HG03175 (cell line): ENCODE measurements around the gene IGF2R.
"Not testable (repeated sequence)": the region's sequence is repeated elsewhere in the genome, so short reads cannot be mapped to it uniquely, and the experiment has no call there.

Experiments used
- ATAC-seq: cut with Tn5 transposase; IDR thresholded peaks from one replicate; pipeline ENCODE4 v1.9.1; 2021; ENCODE audit warnings: mild to moderate bottlenecking, moderate library complexity; ENCODE audit not compliant: unreplicated experiment

IGF2R gene, protein sequence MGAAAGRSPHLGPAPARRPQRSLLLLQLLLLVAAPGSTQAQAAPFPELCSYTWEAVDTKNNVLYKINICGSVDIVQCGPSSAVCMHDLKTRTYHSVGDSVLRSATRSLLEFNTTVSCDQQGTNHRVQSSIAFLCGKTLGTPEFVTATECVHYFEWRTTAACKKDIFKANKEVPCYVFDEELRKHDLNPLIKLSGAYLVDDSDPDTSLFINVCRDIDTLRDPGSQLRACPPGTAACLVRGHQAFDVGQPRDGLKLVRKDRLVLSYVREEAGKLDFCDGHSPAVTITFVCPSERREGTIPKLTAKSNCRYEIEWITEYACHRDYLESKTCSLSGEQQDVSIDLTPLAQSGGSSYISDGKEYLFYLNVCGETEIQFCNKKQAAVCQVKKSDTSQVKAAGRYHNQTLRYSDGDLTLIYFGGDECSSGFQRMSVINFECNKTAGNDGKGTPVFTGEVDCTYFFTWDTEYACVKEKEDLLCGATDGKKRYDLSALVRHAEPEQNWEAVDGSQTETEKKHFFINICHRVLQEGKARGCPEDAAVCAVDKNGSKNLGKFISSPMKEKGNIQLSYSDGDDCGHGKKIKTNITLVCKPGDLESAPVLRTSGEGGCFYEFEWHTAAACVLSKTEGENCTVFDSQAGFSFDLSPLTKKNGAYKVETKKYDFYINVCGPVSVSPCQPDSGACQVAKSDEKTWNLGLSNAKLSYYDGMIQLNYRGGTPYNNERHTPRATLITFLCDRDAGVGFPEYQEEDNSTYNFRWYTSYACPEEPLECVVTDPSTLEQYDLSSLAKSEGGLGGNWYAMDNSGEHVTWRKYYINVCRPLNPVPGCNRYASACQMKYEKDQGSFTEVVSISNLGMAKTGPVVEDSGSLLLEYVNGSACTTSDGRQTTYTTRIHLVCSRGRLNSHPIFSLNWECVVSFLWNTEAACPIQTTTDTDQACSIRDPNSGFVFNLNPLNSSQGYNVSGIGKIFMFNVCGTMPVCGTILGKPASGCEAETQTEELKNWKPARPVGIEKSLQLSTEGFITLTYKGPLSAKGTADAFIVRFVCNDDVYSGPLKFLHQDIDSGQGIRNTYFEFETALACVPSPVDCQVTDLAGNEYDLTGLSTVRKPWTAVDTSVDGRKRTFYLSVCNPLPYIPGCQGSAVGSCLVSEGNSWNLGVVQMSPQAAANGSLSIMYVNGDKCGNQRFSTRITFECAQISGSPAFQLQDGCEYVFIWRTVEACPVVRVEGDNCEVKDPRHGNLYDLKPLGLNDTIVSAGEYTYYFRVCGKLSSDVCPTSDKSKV (N-terminal part only)

DNA sequence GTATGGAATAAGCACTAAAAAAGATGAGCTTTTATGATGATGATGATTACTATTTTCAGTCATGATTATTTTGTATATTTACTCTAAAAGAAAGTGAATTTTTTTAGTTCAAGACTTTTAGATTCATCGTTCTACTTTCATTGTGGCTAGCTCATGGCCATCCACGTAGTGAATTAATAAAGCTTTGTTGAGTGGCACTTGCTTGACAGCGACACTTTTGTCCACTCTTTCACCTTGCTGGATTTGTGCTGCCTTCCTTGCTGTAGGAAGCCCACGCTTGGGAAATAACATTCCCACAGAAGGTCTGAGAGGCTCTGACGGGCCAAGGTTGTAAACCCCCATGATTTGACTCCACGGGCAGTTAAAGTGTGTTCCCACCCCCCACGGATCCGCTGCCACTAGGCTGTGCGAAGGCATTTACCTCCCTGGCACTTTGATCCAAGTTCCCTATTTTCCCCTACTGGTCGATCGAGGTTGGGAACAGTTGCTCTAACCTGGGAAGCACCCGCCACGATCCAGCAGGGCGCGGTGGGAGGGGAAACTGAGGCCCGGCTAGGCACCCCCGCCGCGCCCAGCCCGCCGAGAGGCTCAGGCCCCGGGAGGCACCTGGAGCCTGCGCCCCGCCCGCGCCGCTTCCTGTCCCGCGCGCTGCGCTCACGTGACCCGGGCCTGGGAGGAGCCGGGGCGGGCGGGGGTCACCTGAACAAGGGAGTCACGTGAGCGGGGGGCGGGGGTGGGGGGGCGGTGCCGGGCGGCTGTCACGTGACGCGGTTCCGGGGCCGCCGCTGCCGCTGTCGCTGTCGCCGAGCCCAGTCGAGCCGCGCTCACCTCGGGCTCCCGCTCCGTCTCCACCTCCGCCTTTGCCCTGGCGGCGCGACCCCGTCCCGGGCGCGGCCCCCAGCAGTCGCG is at the start of gene IGF2R:
IGF2R (plus strand) TSS at position 788 of the 909 bp plus-strand sequence. CDS start 165 bp downstream, outside the sequence.
- peak; percentile 82 for ATAC-seq

DNA sequence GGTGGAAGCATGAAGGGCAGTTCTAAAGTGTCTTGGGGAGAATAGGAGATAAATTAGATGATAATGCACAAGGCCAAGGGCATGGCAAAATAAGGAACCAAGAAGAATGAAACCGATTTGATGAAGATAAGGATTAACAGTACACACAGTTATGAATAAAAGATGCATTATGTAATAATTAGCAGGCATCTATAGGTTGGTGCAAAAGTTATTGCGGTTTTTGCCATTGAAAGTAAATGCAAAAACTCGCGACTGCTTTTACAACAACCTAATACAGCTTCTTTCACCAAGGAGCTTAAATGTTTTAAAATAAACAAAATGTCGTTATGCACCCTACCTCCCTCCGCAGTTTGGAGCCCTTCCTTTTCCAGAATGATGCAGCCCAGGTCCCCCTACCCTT is 49.1 kb upstream of the IGF2R start:
- no peak for ATAC-seq

DNA sequence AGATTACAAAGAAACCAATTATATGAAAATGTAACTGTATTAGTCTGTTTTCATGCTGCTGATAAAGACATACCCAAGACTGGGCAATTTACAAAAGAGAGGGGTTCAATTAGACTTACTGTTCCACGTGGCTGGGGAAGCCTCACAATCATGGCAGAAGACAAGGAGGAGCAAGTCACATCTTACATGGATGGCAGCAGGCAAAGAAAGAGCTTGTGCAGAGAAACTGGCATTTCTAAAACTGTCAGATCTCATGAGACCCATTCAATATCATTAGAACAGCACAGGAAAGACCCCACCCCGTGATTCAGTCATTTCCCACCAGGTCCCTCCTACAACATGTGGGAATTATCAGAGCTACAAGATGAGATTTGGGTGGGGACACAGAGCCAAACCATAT is 44.7 kb upstream of the IGF2R start:
- ATAC-seq: not testable (repeated sequence)

DNA sequence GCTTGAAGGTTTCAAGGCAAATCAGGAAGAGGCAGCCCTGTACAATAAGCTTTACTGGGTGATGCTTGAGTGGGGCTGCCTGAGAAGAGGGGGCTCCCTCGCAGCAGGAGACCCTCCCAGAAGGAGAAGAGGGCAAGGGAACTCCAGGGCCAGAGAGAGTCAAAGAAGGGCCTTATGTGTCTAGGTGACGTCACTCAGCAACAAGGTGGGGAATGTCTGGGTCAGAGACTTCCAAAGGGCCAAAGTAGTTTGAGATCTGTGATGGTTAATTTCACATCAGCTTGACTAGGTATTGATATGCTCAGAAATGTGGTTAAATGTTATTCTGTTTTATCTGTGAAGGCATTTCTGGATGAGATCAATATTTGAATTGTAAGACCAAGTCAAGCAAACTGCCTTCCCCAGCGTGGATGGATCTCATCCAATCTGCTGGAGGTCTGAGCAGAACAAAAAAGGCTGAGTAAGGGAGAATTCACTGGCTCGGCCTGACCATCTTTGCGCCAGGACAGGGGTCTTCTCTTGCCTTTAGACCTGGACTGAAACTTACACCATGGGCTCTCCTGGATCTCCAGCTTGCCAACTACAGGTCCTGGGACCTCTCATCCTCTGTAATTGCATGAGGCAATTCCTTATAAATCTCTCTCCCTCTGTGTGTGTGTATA is 42.2 kb upstream of the IGF2R start:
- no peak for ATAC-seq

DNA sequence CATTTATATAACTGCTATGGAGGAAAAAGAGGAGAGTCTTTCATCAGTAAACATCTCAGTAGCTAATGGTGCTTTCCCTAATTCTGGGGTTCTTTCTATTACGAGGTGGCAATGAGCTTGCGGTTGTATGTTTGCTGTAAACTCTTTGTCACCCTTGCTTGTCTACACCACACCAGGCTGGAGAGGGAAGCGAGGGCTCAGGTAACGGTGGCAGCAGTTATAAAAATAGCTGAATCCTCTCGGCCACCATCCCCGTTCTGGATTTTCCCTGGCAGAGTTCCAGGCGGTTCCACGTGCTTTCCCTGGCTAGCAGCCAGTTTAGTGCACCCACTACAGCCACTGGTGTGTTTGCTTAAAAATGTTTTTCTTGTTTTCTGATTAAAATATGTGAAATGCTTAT is 39.1 kb upstream of the IGF2R start:
- ATAC-seq: peak; percentile 46

DNA sequence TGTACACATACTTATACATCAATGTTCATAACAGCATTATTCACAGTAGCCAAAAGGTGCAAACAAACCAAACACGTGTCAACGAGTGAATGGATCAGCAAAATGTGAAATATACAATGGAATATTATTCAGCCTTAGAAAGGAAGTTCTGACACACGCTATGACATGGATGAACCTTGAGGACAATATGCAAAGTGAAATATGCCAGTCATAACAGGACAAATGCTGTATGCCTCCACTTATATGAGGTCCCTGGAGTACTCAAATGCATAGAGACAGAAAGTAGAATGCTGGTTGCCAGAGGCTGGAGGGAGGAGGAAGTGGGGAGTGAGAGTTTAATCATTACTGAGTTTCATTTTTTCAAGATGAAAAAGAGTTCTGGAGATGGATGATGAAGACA is 37.8 kb upstream of the IGF2R start:
- ATAC-seq: peak; percentile 92

DNA sequence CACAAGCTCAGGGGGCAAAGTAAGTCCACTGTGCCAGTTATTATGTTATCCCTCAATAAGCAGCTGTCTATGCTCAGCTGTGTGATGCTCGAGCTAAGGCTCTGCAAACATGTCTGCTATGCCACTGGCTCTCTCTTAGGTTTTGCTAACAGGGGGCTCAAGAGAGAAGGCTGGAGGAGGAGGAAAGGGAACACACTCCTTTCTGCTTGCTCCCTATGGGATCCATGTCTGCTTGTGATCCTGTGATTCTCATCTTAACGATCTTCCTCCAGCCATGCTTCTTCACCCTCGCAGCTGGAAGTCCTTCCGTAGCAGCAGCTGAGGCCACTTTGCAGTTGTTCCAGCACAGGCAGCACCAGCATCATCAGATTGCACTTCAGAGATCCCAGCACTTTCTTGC is 37.0 kb upstream of the IGF2R start:
- peak; percentile 22 for ATAC-seq

DNA sequence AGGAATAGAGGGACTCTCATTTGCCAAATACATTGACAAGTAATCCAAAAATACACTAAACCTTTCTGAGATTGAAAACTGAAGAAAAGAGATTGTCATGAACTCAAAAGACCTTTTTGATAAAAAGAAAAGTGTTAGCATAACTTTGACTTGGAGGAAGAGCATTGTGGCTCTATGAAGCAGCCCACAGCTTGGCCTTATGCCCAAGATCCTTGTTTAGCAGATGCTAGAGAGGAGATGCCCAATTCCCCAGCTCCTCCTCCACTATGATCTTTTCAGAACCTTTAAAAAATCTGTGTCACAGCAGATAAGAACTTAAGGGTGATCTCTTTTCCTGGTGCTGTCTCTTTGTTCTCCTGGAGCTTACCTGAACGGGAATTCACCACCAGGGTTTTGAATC is 35.8 kb upstream of the IGF2R start:
- no peak for ATAC-seq

DNA sequence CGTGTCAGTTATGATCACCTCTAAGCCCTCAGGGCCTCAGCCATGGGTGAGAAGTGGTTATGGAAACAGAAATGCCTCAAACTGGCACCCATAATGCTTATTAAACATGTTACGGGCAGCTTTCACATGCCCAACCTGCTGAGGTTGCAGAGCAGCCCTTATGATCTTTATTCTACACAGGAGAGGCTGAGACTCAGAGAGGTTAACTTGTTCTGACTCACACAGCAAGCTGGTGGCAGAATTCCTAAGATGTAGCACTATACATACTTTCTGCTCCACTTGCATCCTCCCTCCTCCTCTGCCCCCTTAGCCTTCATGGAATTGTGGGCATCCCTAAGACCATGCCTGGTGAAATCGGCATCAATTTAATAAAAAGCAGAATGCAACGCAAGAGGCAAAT is 34.7 kb upstream of the IGF2R start:
- ATAC-seq: no peak

DNA sequence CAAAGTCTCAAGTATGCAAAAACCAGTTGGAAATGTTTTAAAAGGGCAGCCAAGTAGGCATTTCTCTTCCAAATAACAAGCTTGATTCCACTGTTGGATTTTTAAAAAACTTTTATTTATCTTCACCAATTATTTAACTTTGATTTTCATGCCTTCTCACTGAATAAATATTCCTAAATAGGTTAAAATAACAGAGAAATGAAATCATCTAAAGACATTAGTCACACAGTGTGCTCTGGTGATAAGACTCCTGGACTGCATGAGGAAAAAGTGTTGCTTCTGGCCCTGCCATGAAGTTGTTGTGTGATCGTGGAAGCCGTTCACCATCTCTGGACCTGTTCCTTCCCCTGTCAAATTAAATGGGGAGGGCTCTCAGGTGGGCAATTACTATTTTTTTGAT is 33.8 kb upstream of the IGF2R start:
- ATAC-seq: no peak

DNA sequence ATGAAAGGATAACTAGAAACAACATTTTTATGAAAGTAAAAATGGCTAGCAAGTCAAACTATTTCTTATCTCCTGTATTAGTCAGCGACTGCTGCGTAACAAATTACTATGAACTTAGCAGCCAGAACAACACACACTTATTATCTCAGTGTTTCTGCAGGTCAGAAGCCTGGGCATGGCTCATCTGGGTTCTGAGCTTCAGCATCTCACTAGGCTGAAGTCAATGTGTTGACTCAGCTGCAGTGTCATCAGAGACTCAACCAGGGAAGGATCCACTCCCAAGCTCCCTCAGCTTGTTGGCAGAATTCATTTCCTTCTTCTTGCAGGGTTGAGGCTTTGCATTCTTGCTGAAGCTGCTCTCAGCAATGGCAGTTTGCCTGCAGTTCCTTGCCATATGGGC is 33.2 kb upstream of the IGF2R start:
- no peak for ATAC-seq

DNA sequence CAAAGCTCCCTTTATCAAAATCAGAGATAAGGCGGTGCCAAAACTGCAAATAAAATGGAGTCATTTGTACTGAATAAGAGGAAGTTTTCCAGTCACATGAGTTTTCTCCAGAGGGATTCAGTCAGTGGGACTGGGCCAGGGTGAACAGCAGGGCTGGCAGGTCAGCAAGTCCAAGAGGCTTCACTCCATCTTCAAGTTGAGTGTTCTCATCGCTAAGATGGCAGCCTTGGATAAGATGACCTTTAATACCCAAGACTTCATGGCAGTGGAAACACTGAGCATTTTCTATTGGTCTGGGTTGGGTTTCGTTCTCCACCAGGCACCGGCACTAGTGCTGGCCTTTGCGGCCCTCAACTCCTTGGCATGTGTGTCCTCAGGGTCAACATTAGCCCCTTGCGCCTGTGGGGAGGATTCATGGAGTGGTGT is 29.3 kb upstream of the IGF2R start:
- ATAC-seq: no peak

DNA sequence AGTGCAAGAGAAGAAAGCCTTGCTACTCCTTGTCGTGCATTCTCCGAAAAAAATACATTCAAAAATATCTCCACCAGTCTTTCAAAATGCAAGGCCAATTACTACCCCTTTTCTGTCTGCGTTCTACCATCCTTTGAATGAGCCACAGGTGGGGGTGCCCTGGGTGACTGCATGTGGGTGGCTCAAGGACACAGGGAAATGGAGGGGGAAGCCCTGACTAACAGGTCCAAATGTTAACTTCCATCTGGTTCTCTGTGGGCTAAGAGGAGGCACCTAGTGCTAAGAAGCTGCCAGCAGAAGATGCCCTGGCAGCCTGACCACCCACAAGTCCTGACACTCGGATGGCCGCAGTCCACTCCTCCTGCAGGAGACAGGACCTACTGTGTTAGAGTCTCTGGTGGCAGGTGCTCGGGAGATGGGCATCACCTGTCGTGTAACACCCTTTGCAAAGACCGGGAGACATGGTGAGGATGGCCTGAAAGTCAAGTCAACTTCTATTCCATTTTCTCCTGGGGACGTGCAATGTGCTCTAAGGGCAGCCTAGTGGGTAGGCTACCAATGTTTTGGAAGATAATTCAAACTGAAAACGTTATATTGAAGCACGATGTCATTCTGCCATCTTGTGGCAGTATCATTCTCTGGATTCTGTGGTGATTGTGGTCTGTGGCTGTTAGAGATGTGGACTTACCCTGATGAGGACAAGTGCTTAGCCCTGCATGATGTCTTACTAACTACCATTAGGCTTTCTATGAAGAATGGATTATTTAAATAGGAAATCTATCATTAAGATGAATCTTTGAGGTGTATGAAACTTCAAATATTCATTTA is 27.4 kb upstream of the IGF2R start:
- peak; percentile 87 for ATAC-seq

DNA sequence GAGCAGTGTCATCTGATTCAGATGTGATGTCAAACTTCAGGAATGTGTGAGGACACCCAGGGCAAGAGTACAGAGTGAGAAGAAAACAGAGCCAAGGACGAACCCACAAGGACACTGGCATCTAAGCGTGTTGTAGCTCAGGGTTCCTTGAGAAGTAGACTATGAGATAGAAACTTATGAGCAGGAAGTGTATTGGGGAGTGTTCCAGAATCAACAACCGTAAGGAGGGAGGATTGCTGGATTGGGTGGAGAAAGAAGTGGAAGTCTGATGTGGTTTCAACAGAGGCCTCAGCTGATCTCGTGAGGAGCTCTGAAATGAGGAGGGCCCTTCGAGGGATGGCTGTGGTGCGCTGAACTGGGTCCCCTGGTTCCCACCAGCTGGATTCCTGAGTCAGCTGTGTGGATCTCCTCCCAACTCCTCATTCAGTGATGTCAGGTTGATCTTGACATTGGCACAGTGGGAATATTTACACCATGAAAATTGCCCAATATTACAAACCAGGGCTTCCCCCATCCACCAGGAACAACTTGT is 25.7 kb upstream of the IGF2R start:
- ATAC-seq: no peak

DNA sequence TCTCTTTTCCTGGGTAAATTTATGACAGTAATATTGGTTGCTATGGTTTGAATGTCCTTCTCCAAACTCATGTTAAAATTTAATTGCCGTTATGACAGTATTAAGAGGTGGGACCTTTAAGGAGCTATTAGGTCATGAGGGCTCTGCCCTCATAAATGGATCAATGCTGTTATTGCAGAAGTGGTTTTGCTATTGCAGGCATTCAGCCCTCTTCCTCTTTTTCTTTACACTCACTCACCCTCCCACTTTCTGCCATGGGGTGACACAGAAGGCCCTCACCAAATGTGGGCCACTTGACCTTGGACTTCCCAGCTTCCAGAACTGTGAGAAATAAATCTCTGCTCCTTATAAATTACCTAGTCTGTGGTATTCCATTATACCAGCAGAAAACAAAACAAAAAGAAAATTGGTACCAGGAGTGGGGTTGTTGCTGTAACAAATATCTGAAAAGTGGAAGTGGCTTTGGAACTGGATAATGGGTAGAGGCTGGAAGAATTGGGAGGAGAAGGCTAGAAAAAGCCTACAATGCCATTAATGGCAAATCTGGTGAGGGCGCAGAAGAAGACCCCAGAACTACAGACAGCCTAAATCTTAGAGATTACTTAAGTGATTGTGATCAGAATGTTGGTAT is 24.8 kb upstream of the IGF2R start:
- no peak for ATAC-seq

DNA sequence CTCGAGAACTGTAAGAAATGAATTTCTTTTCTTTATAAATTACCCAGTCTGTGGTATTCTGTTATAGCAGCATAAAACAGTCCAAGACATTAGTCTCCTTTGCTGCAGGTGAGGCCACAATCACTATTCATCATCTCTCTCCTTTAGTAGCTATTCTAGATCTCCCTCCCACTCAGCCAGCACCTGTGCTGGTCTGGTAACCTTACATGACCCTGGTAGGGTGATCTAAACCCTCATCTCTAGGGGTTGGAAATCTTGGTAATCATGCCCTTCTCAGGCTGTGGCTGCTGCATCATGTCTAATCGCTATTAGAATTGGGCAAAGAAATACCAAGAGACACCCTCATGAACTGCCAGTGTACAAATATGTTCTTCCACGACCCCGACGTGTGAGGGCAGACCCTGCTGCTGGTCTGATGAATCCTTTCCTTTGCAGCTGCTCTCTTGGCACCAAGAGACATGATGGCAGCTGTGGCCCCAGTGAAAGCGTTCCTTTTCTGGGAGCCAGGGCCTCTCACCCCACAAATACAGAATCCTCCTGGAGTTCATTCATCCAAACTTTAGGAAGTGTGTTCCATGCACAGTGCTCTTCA is 23.0 kb upstream of the IGF2R start:
- ATAC-seq: no peak

DNA sequence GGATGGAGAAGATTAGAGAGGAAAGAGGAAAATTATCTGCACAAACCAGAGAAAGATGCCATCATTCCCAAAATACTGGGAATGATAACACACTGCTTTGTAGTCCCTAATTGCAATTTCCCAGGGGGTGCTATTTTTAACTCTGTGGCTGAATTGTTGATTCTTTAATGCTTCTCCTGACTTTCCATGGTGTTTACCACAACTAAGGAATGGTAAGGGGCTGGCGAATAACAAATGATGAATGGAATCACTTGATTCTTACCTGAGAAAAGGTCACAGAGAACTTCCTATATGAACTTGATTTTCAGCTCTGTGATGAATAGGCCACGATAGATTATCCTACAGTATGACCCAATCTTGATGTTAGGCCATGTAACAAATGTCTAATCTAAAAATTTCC is 22.0 kb upstream of the IGF2R start:
- no peak for ATAC-seq

DNA sequence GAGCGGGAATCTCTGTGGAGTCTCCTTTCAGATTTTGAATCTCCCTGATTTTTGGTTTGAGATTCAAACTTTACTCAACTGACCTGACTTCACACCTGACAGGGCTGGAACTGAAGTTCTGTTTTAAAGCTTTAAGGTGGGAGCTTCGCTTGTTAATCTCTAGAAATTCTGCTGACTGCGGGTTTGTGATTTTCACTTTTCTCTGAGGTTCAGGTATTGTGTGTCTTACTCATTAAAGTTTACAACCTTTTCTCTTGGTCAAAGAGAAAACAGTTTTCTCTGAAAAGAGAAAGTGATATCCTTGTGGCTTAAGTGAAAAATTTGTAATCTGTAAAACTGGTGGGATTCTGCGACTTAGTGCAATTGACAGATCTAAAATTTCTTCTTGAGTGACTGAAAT is 20.7 kb upstream of the IGF2R start:
- no peak for ATAC-seq
